RCC 7860 (cell line): ENCODE measurements around the gene EPHA10.
A peak's percentile ranks its signal among the peaks of the same experiment; 100 is the strongest.
"Not testable (repeated sequence)": the region's sequence is repeated elsewhere in the genome, so short reads cannot be mapped to it uniquely, and the experiment has no call there.

Experiments
- DNase-seq: peaks from one replicate; pipeline ENCODE4 v3.0.0-alpha.2; 2015; ENCODE audit warnings: low spot score
- FAIRE-seq: peaks from 2 replicates; lab custom pipeline; 2012; peaks lifted over from hg19 to GRCh38; lab: Jason Lieb, UNC

EPHA10 gene

GRCh38 chr1:37718901-37719571 is 45.9 kb downstream of the EPHA10 start:
- FAIRE-seq: no peak
- no peak for DNase-seq

DNA sequence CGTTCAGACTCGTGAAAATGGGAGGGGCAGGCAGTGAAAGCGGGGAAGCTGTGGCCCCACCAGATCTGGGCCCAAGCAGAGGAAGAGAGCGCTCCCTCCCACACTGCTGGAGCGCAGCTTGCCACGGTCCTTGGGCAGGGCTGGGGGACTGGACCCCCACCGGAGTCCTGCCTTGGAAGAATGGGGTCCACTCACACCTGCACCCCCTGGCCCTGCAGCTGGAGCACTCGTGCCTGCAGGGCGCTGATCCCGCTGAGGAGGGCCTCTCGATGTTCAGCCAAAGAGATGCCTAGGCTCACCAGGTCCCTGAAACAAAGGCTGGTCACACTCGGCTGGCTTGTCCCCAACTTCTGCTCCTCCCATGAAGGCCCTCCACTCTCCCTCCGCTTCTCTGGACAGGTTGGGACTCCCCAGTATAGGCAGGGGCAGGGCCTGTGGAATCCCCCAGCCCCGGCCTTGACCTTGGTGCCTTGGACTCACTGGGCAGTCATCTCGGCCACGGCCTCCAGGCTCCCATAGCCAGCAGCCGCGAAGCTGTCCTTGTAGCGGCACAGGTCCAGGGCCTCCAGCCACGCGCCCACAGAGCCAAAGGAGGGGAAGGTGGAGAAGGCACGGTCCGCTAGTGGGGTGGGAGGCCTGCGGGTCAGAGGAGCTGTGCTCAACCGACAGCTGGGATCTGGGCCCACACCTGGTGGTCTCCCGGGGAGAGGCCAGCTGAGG is 46.6 kb downstream of the EPHA10 start:
- no peak for FAIRE-seq
- DNase-seq: no peak

DNA sequence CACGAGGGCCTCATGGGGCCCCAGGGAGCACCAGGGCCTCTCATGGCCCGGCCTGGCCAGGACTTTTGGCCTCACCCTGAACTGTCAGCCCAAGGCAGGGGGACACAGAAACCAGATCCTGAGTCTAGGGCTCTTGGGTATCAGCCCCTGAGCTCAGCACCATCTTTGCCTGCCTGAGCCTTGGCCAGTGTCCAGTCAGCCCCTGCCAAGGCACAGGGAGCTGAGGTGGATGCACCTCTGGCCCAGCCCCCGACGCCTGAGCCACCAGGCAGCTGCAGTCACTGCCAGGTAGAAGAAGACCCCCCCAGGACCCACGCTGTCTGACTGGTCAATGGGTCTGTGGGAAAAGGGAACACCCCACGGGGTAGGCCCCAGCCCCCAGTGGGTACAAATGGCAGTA is 47.3 kb downstream of the EPHA10 start:
- FAIRE-seq: no peak
- no peak for DNase-seq

DNA sequence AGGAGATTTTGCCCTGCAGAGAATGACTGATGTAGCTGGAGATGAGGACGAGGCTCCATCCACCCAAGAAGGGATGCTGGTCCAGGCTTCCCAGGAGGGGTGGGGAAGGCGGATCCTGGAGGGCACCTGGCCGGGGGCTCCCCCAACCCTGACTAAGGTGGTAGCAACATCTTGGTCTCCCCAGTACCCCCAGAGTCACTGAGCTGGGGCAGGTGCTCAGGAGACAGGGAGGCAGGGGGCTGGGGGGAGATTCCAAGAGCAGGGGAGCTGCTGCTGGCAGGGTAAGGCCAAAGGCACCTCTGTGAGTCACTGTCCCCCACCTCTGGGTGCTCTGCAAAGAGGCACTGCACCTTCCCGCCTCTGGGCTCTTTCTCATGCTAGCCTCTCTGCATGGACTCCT is 48.6 kb downstream of the EPHA10 start:
- no peak for DNase-seq
- FAIRE-seq: no peak

DNA sequence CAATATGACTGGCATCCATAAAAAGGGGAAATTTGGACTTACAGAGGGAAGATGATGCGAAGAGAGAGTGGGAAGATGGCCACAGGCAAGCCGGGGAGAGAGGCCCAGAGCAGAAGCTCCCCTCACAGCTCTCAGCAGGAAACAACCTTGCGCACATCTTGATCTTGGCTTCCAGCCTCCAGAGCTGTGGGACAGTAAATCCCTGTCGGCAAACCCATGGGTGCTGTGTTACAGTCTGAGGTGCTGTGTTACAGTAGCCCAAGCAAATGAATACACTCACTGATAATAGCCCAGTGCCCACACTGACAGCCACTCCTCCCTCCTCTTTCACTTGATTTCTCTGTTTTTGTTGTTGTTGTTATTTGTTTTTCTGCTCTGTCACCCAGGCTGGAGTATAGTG is 50.2 kb downstream of the EPHA10 start:
- no peak for FAIRE-seq
- DNase-seq: no peak

DNA sequence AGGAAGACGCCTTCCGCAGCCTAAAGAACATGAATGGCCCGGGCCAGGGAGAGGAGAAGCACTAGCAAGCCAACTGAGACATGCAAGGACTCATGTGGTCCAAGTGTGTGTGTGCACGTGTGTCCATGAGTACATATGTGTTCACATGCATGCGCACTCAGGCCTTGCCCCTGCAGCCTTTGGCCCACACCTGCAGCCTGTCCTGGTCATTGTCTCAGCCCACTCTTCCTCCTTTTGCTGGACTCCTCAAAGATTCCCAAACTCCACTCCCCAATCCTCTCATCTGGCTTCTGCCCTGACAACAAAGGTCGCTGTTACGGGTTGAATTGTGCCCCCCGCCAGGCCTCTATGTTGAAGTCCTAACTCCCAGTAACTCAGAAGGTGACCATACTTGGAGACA is 50.7 kb downstream of the EPHA10 start:
- FAIRE-seq (no peak), DNase-seq (no peak)

DNA sequence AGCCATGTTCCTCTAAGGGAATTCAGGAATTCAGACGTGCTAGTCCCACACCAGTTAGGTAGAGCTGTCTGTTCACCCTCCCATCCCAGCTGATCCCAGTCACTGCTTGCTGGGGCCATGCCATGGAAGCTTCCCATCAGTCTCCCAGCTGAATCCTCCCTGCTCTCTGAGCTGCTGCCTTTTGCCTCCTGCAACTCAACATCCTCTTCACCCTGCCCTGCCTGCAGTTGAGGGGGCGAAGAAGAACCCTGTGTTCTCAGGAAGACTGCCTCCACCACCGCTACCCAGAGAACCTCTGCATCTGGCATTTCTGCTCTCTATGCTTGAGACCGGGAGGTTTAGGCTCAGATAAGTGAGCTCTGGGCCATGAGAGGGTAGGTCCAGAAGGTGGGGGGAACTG is 56.4 kb downstream of the EPHA10 start:
- FAIRE-seq (no peak), DNase-seq (no peak)

DNA sequence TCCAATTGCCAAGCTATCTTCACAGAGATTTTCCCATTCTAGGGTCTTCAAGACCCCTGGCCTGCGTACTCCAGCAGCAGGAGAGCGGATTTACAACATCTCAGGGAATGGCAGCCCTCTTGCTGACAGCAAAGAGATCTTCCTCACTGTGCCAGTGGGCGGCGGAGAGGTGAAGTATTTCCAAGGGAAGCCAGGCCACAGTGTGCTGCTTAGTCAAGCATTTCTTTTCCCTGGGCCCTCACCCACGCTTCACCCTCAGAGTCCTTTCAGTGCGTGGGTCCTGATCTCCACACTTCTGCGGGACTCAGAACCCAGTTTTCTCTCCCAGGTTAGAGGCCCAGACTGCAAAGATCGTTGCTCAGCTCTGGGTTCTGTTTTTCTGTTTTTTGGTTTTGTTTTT is 59.5 kb downstream of the EPHA10 start:
- no peak for FAIRE-seq
- no peak for DNase-seq

DNA sequence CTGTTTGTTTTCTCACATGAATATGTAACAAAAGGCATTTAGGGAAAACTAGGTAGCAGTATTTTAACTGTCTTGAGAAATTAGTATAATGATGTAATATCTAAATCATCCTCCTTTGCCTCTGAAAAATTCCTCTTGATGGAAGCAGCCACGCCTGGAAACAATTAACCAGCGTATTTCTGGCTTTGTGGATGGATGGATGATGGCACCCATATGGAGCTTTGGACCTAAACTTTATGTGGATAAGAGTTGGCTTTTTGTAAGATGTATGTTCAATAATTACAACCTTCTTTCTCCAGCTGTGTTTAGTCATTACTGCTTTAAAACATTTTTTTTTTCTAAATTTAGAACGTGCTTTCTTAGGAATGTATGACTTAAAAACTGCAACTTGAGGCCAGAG is 60.0 kb downstream of the EPHA10 start:
- DNase-seq (no peak), FAIRE-seq (no peak)

DNA sequence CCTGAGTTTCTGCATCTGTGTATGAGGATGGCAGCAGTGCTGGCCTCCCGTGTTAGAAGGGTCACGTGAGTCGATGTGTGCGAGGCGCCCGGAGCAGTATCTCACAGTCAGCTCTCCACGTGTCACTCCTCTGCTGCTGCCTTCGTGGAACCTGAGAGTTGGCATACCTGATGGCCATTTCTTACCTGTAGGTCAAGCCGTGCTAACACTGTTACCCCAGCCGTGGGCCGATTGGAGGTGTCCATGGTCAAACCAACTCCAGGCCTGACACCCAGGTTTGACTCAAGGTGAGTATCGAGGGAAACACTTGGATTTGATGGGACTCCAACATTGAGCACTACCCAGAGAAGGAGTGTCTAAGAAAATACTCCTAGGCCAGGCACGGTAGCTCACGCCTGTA is 61.9 kb downstream of the EPHA10 start:
- FAIRE-seq (no peak), DNase-seq (no peak)

- FAIRE-seq: no peak
- DNase-seq: no peak
Observed at GRCh38 chr1:37701051-37701450, 63.9 kb downstream of the EPHA10 start.

GRCh38 chr1:37699147-37699546 is 65.8 kb downstream of the EPHA10 start:
- FAIRE-seq (no peak), DNase-seq (no peak)

DNA sequence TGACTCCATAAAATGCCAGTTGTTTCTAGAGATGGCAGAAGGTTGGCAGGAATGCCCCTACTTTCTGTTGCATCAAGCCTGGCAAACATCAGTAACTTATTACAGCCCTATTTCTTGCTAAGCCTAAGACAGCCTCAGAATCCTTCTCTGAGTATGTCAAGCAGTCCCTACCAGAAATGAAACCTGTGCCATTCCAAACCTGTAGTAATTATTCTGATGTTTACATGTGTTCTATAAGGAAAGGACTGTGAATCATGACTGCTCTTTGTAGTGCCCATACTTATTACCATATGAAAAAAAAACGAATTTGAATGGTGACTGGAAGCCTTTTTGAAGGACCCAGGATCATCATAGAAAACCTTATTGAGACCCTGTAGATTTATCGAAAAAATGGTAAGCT is 67.2 kb downstream of the EPHA10 start:
- DNase-seq (no peak), FAIRE-seq (no peak)

- DNase-seq (no peak), FAIRE-seq (no peak)
Observed at GRCh38 chr1:37697090-37697489, 67.8 kb downstream of the EPHA10 start.

DNA sequence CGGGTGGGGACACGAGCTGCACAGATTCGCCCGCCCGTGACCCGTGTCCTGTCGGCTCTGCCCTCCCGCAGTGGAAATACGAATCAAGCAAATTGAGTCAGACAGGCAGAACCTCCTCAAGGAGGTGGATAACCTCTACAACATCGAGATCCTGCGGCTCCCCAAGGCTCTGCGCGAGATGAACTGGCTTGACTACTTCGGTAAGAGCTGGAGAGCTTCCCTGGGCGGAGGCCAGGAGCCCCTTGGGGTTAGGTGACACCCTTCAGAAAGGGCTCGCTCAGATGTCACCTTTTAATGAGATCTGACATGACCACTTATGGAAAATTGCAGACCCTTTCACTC is 72.1 kb downstream of the EPHA10 start:
- FAIRE-seq (no peak), DNase-seq (no peak)

DNA sequence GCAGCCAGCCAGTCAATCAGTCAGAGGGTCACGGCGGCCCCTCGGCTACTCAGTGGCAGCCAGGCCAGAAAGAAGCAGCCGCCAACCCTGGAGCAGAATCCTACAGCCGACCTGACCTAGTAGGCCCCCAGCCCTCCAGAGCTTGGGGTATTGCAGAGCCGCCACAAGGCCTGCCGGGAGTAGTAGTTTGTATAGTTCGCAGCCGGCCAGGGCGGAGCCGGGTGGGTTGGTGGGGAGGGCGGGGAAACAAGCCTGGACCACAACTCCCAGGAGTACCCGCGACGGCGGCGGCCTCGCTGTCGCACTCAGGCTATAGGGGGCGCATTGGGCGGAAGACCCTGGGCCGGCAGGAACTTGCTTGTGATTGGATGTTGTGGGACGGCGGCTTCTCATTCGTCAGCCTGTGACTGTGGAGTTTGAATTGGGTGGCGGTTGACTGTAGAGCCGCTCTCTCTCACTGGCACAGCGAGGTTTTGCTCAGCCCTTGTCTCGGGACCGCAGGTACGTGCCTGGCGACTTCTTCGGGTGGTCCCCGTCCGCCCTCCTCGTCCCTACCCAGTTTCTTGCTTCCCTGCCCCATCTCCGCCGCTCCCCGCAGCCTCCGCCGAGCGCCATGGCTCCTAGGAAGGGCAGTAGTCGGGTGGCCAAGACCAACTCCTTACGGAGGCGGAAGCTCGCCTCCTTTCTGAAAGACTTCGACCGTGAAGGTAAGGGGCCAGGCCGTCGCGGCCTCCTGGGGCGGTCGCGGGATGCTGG is 72.7 kb downstream of the EPHA10 start, which contains the start of gene CDCA8:
Gene CDCA8, plus strand, starts transcription at position 439 of the 756 bp plus-strand sequence. Its CDS starts 175 bp downstream, at position 614.
- DNase-seq: peak; percentile 97
- peak; percentile 87 for FAIRE-seq

DNA sequence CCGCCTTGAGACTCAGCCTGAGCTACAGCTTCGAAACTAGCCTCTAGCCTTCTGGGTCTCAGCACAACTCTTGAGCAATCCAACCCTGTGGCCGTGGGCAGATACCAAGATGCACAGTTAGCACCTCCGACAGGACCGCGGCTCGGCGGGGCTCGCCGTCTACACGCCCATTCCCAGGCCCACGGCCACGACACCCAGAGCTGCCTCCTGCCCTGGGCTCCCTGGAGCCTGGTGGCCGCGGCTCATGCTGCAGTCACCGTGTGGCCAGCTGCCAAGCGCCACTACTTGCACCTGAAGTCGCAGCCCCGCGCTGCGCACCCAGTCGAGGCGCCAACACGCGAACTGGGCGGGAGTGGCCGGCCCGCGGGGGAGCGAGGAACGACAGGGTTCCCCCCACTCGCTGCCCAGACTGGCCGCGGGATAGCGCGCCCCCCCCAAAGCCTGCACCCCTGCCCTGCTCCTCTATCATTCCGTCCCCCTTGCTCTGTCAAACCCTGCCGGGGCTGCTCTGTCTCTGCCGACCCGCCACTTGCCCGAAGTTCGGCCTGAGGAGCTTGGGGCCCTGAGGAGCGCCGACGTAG is 73.3 kb downstream of the EPHA10 start:
- FAIRE-seq: no peak

GRCh38 chr1:37688926-37689325 is 76.0 kb downstream of the EPHA10 start:
- DNase-seq (no peak), FAIRE-seq (no peak)

More for the DNA sequence above, 73.3 kb downstream of the EPHA10 start:
- peak; percentile 25 for DNase-seq

- not testable (repeated sequence) for FAIRE-seq, DNase-seq
Observed at GRCh38 chr1:37687764-37688163, 77.2 kb downstream of the EPHA10 start.

DNA sequence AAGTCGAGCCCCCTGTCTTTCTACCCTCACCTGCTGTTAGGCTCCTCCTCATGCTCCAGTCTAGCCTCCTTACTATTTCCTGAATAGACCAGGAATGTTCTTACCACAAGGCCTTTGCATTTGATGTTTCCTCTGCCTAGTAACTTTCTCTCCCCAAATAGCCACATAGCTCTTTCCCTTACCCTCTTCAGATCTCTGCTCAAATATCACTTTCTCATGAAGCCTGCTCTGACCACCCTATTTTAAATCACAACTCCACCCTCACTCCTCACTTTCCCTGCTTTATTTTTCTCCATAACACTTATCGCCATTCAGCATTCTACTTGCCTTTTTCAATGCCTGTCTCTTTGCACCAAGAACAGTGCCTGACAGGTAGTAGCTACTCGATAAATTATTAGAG is 79.2 kb downstream of the EPHA10 start:
- FAIRE-seq: no peak
- DNase-seq: no peak

- not testable (repeated sequence) for DNase-seq, FAIRE-seq
Observed at GRCh38 chr1:37684182-37684581, 80.7 kb downstream of the EPHA10 start.
